Activated CD4-positive, alpha-beta memory T cell treated with anti-CD3 and anti-CD28 coated beads for 36 hours (primary cell): ENCODE data around the gene SEMA6B. TPM values are rescaled to one million over a fixed set of nuclear protein-coding genes. Genes with fewer than 3 reads are reported as not detected.
A peak's percentile ranks its signal among the peaks of the same experiment; 100 is the strongest.

Experiments used
- CTCF ChIA-PET: fragments of 350-600 bp; sonication (Branson Sonifier 250); formaldehyde crosslinking; loops from one replicate; lab custom pipeline; 2021; ENCODE audit warnings: antibody characterized with exemption, inconsistent platforms; lab: Charles Lee
- POLR2A ChIA-PET: fragments of 350-600 bp; sonication (Branson Sonifier 250); formaldehyde crosslinking; loops from one replicate; lab custom pipeline; 2021; ENCODE audit warnings: antibody characterized with exemption; lab: Charles Lee
- DNase-seq: peaks from one replicate; pipeline ENCODE4 v3.0.0-alpha.2; 2020
- H3K27ac Mint-ChIP-seq: one replicate; pipeline ENCODE4 v1.8.0; 2021; ENCODE audit warnings: mixed read lengths
- H3K27me3 Mint-ChIP-seq: one replicate; pipeline ENCODE4 v1.8.0; 2021; ENCODE audit warnings: mixed read lengths
- H3K36me3 Mint-ChIP-seq: one replicate; pipeline ENCODE4 v1.8.0; 2021; ENCODE audit warnings: mixed read lengths
- H3K4me1 Mint-ChIP-seq: one replicate; pipeline ENCODE4 v1.8.0; 2021; ENCODE audit warnings: low read depth, mixed read lengths
- H3K4me3 Mint-ChIP-seq: one replicate; pipeline ENCODE4 v1.8.0; 2021; ENCODE audit warnings: mild to moderate bottlenecking, mixed read lengths
- H3K9me3 Mint-ChIP-seq: one replicate; pipeline ENCODE4 v1.8.0; 2021; ENCODE audit warnings: mixed read lengths
- intact Hi-C: fragments of 100-400 bp; cut with micrococcal nuclease; formaldehyde crosslinking; loops from one replicate; pipeline ENCODE4 v1.15.1; 2023
- total RNA-seq, 2 experiments: library from RNA; stranded (reverse); gene quantifications; one replicate each; pipeline ENCODE4 v1.2.3, GENCODE V29; 2021

Gene SEMA6B
- total RNA-seq, 2 experiments from 2014 or later, result 0.19 TPM; not detected in 1

DNA sequence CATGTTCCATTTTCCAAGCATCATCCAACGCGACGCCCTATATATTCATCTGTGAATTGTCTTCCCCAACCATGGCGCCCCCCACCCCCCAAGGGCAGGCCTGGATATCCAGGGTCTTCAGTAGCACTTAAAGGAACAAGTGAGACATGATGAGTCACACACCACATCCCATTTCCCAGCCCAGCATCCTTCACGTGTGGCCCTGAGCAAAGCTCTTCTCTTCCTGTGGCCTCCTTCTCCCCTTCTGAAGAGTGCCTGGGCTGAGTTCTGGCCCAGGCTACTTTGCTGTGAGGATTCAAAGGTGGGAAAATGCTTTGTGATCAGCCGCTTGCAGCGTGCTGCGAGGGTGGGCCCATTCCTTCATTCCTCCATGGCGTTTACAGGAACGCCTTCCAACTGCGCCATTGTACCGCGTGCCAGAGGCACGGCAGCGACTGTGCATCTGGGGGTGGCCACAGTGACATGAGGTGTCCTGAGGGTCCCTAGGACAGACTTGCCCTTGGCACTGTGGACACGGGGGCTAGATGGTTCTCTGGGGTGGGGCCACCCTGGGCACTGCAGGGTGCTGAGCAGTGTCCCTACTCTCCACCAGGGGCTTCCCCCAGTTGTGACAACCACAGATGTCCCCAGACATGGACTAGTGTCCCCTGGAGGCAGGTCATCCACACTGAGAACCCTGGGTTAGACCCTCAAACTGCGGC lies 52.9 kb downstream of the SEMA6B start:
- DNase-seq, result peak; percentile 25
- peaks cover 7% of the 10 kb centered on the region for H3K4me1 Mint-ChIP-seq
- peaks cover 3% of the 10 kb centered on the region for H3K36me3 Mint-ChIP-seq
- H3K9me3 Mint-ChIP-seq, result no peaks in the 10 kb centered on the region
- POLR2A ChIA-PET, result no interaction called here
- intact Hi-C loops, result no loop called here
- no peak overlapping the region for H3K27ac Mint-ChIP-seq
- no peaks in the 10 kb centered on the region for H3K27me3 Mint-ChIP-seq
- H3K4me3 Mint-ChIP-seq, result no peak overlapping the region
- CTCF ChIA-PET, result no interaction called here

DNA sequence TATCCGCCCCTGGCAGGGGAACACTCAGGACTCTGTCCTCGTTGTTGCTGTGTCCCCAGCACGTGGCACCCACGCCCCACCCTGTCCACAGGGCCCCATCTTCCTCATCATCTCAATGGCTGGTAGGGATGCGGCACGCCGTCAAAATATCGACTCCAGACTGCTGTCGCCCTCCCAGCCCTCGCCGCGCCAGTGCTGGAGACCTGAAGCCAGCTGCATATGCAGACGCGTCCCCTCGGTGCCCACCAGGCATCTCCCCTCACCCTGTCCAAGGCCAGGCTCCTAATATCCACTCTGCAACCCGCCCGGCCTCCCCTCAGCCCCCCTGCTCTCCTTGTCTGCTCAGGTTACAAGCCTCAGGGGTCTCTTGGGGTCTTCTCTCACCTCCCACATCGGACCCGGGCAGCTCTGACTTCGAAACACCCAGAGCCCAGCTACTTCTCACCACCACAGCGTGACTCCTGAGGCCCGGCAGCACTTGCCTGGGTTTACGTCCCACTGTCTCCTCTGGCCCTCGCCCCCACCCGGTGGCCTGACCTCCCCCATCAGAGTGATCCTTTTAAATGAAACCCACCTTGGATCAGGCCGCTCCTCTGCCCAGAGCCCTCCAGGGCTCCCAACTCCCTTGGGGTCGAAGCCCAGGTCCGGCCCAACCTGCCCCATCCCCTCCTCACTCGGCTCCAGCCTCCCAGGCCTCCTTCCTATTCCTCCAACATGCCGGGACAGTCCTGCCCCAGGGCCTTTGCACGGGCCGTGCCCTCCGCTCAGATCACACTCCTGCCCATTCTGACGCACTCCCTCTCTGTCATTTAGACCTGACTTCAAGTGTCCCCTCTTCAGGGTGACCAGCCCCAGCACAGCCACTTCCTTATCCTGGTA lies 53.7 kb downstream of the SEMA6B start:
- ChIA-PET POLR2A (no interaction called here), CTCF (no interaction called here)
- DNase-seq, result no peak
- H3K4me1 Mint-ChIP-seq, result peaks cover 7% of the 10 kb centered on the region
- no peak overlapping the region for H3K27ac Mint-ChIP-seq
- H3K9me3 Mint-ChIP-seq, result no peaks in the 10 kb centered on the region
- peaks cover 5% of the 10 kb centered on the region for H3K36me3 Mint-ChIP-seq
- intact Hi-C loops, result no loop called here
- no peak overlapping the region for H3K4me3 Mint-ChIP-seq
- no peaks in the 10 kb centered on the region for H3K27me3 Mint-ChIP-seq

GRCh38 chr19:4504891-4505569 lies 54.5 kb downstream of the SEMA6B start:
- CTCF ChIA-PET, result no interaction called here
- DNase-seq, result no peak
- POLR2A ChIA-PET, result no interaction called here
- Mint-ChIP-seq H3K36me3 (peaks cover 6% of the 10 kb centered on the region), H3K4me3 (no peak overlapping the region), H3K27ac (no peak overlapping the region), H3K27me3 (no peaks in the 10 kb centered on the region), H3K4me1 (peaks cover 7% of the 10 kb centered on the region), H3K9me3 (no peaks in the 10 kb centered on the region)
- intact Hi-C loops, result no loop called here

- DNase-seq, result no peak
- POLR2A ChIA-PET, result no interaction called here
- intact Hi-C loops, result no loop called here
- H3K27me3 Mint-ChIP-seq, result no peaks in the 10 kb centered on the region
- H3K9me3 Mint-ChIP-seq, result no peaks in the 10 kb centered on the region
- H3K4me1 Mint-ChIP-seq, result peaks cover 7% of the 10 kb centered on the region
- H3K36me3 Mint-ChIP-seq, result peaks cover 7% of the 10 kb centered on the region
- CTCF ChIA-PET, result interaction anchor here (0.5 kb wide), 1 partner anchor 485 kb away, joined by 6 read pairs; no protein-coding TSS in a partner anchor
- no peak overlapping the region for H3K4me3 Mint-ChIP-seq
- no peak overlapping the region for H3K27ac Mint-ChIP-seq
These were observed 55.2 kb downstream of the SEMA6B start for GRCh38 chr19:4504297-4504701.

DNA sequence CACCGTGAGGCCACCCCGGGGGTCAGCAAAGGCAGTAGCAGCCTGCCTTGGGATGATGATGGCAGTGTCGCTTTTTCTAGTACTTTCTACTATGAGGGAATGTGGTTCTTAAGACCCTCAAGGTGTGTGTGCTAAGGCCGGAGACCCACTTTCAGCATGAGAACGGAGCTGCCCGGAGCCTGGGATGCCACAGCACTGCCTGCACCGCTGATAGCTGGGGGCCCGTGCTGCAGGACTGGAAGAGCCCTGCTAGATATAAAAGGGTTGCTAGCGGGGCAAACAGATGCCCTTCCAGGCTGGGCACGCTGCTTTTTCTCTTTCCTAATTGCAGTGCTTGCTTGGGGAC lies 55.7 kb downstream of the SEMA6B start:
- ChIA-PET CTCF (interaction anchor here (0.5 to 0.9 kb wide), 2 partner anchors 19 to 485 kb away, joined by 3 to 6 read pairs; no protein-coding TSS in a partner anchor), POLR2A (no interaction called here)
- no peaks in the 10 kb centered on the region for H3K27me3 Mint-ChIP-seq

GRCh38 chr19:4503132-4503824 lies 56.2 kb downstream of the SEMA6B start:
- POLR2A ChIA-PET, result no interaction called here
- no peak for DNase-seq
- H3K36me3 Mint-ChIP-seq, result peaks cover 9% of the 10 kb centered on the region
- intact Hi-C loops, result no loop called here
- CTCF ChIA-PET, result interaction anchor here (0.9 kb wide), 1 partner anchor 20 kb away, joined by 3 read pairs; no protein-coding TSS in a partner anchor
- no peak overlapping the region for H3K4me3 Mint-ChIP-seq
- H3K27me3 Mint-ChIP-seq, result no peaks in the 10 kb centered on the region
- no peak overlapping the region for H3K27ac Mint-ChIP-seq
- H3K4me1 Mint-ChIP-seq, result peaks cover 7% of the 10 kb centered on the region
- H3K9me3 Mint-ChIP-seq, result no peaks in the 10 kb centered on the region

More for the DNA sequence above, 55.7 kb downstream of the SEMA6B start:
- no peak for DNase-seq
- H3K27ac Mint-ChIP-seq, result no peak overlapping the region
- no peak overlapping the region for H3K4me3 Mint-ChIP-seq
- intact Hi-C loops, result no loop called here
- peaks cover 7% of the 10 kb centered on the region for H3K4me1 Mint-ChIP-seq
- H3K9me3 Mint-ChIP-seq, result no peaks in the 10 kb centered on the region
- H3K36me3 Mint-ChIP-seq, result peaks cover 9% of the 10 kb centered on the region

DNA sequence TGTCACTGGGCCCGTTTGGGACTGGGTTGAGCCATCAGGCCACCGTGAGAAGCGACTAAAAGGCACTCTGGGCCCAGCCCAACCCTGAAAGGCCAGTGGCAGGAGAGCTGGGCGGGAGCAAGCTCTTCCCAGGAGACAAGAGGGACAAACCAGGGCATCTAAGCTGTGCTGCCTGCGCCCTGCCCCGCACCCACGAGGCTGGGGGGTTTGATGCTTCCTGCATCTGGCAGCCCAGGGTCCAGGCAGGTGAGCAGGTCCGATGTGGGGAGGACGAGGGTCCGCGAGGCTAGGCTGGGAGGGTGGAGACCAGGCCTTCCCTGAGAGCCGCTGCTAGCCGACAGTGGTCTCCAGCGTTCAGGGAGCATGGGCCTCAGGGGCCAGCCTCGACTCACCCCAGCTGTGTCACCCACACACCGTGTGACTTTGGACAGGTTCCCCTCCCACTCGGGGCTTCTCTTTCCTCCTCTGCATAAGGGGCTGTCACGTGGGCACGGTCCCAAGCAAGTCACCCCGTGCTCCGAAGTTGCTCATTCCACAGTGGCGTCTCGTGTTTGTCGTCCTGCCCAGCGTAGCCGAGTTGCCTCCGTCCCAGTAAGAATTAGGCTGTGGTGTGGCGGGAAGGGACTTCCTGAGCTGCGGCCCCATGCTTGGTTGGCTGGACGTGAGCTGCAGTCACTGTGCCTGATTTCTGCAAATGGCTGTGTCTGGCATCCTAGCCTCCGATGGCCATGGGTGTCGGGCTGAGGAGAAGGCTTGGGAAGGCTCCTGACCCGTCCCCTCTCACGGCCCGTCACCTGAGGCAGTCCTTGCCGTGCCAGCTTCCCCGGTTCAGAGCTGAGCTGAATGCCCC lies 57.0 kb downstream of the SEMA6B start:
- peaks cover 9% of the 10 kb centered on the region for H3K36me3 Mint-ChIP-seq
- intact Hi-C loops, result no loop called here
- DNase-seq, result no peak
- H3K27me3 Mint-ChIP-seq, result no peaks in the 10 kb centered on the region
- H3K4me1 Mint-ChIP-seq, result peaks cover 7% of the 10 kb centered on the region
- no peaks in the 10 kb centered on the region for H3K9me3 Mint-ChIP-seq
- no peak overlapping the region for H3K27ac Mint-ChIP-seq
- H3K4me3 Mint-ChIP-seq, result no peak overlapping the region
- POLR2A ChIA-PET, result no interaction called here
- CTCF ChIA-PET, result interaction anchor here (0.9 to 1.0 kb wide), 2 partner anchors 20 to 23 kb away, joined by 3 to 5 read pairs; no protein-coding TSS in a partner anchor

DNA sequence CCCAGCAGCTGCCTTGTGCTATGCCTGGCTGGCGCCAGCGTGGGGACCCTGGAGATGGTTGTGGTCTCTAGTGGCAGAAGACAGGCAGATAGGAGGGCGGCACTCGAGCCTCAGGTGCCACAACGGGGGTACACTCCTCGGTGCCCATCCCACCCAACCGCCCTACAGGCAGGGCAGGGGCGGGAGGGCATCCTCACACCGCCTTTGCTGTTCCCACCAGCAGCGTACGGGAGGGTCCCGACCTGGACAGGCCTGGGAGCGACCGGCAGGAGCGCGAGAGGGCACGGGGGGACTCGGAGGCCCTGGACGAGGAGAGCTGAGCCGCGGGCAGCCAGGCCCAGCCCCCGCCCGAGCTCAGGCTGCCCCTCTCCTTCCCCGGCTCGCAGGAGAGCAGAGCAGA lies 57.8 kb downstream of the SEMA6B start:
- Mint-ChIP-seq H3K27me3 (no peaks in the 10 kb centered on the region), H3K27ac (no peak overlapping the region), H3K4me3 (no peak overlapping the region), H3K9me3 (no peaks in the 10 kb centered on the region), H3K4me1 (peaks cover 6% of the 10 kb centered on the region), H3K36me3 (peaks cover 9% of the 10 kb centered on the region)
- ChIA-PET POLR2A (no interaction called here), CTCF (interaction anchor here (1.0 kb wide), 1 partner anchor 23 kb away, joined by 5 read pairs; no protein-coding TSS in a partner anchor)
- no peak for DNase-seq
- intact Hi-C loops, result no loop called here

GRCh38 chr19:4500841-4501591 lies 58.5 kb downstream of the SEMA6B start:
- Mint-ChIP-seq H3K9me3 (no peaks in the 10 kb centered on the region), H3K4me3 (no peak overlapping the region), H3K27ac (no peak overlapping the region), H3K27me3 (no peaks in the 10 kb centered on the region), H3K4me1 (no peaks in the 10 kb centered on the region), H3K36me3 (peaks cover 6% of the 10 kb centered on the region)
- DNase-seq, result no peak
- intact Hi-C loops, result no loop called here
- CTCF ChIA-PET, result interaction anchor here (1.0 to 1.4 kb wide), 2 partner anchors 24 kb away, joined by 3 to 5 read pairs; no protein-coding TSS in a partner anchor
- POLR2A ChIA-PET, result no interaction called here

DNA sequence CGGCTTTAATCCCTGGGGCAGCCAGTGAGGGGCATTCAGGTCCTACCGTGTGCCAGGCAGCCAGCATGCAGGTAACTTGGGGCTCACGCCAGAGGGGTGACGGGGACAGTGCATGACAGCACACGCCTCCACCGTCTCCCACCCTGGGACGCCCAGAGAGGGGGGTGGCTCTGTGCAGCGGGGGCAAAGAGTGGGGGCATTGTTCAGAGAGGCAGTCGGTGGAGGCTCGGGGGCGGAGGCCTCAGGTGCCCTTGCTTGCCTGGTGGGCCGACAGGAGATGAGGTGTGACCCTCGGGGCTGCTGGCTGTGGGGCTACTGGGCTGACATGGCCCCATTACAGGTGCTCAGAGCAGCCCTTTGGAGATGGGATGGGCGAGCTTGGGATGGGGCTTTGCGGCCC lies 59.6 kb downstream of the SEMA6B start:
- no peaks in the 10 kb centered on the region for H3K4me1 Mint-ChIP-seq
- DNase-seq, result no peak
- H3K27ac Mint-ChIP-seq, result no peak overlapping the region
- H3K36me3 Mint-ChIP-seq, result peaks cover 7% of the 10 kb centered on the region
- intact Hi-C loops, result no loop called here
- no peak overlapping the region for H3K4me3 Mint-ChIP-seq
- H3K9me3 Mint-ChIP-seq, result no peaks in the 10 kb centered on the region
- POLR2A ChIA-PET, result no interaction called here
- no peaks in the 10 kb centered on the region for H3K27me3 Mint-ChIP-seq
- CTCF ChIA-PET, result interaction anchor here (1.4 kb wide), 1 partner anchor 25 kb away, joined by 3 read pairs; no protein-coding TSS in a partner anchor
